Keratinocyte (primary cell): ENCODE results near the gene CD109.

Experiments
- EZH2 ChIP-seq: IDR thresholded peaks from one replicate; pipeline ENCODE4 v1.6.1; 2012; ENCODE audit warnings: inconsistent platforms, mild to moderate bottlenecking, low read length, moderate library complexity
- TF ChIP-seq, protein P1 (sequence below), 3 experiments: IDR thresholded peaks in 1 of 3; conservative IDR thresholded peaks in 1 of 3; optimal IDR thresholded peaks in 1 of 3; 2 replicates in 2 of 3; 3 replicates in 1 of 3; pipeline versions ENCODE3 to v1.5.1; 2011; ENCODE audit warnings: low read length in 3 of 3, mild to moderate bottlenecking in 3 of 3, moderate library complexity in 2 of 3, control low read depth in 1 of 3, inconsistent platforms in 1 of 3; ENCODE audit not compliant: insufficient read depth in 2 of 3; ENCODE audit errors: extremely low read depth in 1 of 3

DNA sequence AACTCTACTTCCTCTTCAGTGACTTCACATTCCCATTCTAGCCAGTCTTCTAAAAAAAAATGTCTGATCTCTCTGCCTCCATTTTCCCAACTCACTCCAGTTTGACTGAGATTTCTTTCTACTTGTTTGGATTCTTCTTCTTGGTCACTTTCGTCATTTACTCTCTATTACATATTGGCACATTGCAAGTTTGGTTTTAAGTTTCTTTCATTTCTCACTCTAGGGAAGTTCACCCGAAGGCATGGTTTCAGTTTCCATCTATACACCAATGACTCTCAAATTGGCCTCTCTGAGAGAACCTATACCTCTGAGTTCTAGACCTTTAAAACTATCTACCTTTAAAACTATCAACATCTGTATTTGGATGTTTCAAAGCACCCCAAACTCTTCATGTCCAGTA is 51.3 kb downstream of the CD109 start:
- TF ChIP-seq, protein P1, sequence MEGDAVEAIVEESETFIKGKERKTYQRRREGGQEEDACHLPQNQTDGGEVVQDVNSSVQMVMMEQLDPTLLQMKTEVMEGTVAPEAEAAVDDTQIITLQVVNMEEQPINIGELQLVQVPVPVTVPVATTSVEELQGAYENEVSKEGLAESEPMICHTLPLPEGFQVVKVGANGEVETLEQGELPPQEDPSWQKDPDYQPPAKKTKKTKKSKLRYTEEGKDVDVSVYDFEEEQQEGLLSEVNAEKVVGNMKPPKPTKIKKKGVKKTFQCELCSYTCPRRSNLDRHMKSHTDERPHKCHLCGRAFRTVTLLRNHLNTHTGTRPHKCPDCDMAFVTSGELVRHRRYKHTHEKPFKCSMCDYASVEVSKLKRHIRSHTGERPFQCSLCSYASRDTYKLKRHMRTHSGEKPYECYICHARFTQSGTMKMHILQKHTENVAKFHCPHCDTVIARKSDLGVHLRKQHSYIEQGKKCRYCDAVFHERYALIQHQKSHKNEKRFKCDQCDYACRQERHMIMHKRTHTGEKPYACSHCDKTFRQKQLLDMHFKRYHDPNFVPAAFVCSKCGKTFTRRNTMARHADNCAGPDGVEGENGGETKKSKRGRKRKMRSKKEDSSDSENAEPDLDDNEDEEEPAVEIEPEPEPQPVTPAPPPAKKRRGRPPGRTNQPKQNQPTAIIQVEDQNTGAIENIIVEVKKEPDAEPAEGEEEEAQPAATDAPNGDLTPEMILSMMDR (optimal IDR thresholded peaks at IDR 0.05 in 1 of 3, IDR thresholded peaks at IDR 0.05 in 1 of 3, conservative IDR thresholded peaks at IDR 0.05 in 1 of 3; ENCODE audit: extremely low read depth in 1 of 3, insufficient read depth in 2 of 3, low read length in 3 of 3), result no peak
- no peak for TF ChIP-seq EZH2
